Mesendoderm (in vitro differentiated cells): ENCODE data around the gene SELENOH.
"Not testable (repeated sequence)": the region's sequence is repeated elsewhere in the genome, so short reads cannot be mapped to it uniquely, and the experiment has no call there.

Experiments
- DNase-seq: peaks from one replicate; pipeline ENCODE4 v3.0.0; 2013
- H2AK5ac ChIP-seq: 2 replicates; pipeline ENCODE4 v1.6.1; 2013; ENCODE audit warnings: low read length, inconsistent platforms
- H2BK120ac ChIP-seq: 2 replicates; pipeline ENCODE4 v1.6.1; 2013; ENCODE audit warnings: low read depth, mild to moderate bottlenecking, low read length, moderate library complexity, mixed read lengths
- H2BK15ac ChIP-seq: replicated peaks from 2 replicates; pipeline ENCODE4 v1.6.1; 2013; ENCODE audit warnings: low read depth, mild to moderate bottlenecking, moderate library complexity
- H2BK5ac ChIP-seq: 2 replicates; pipeline ENCODE4 v1.6.1; 2013; ENCODE audit warnings: low read length, inconsistent platforms
- H3K18ac ChIP-seq: 2 replicates; pipeline ENCODE4 v1.6.1; 2013; ENCODE audit warnings: mild to moderate bottlenecking, low read length, mixed read lengths
- H3K23ac ChIP-seq: one replicate; pipeline ENCODE4 v1.6.1; 2013; ENCODE audit warnings: low read length
- H3K27ac ChIP-seq: 2 replicates; pipeline ENCODE4 v1.5.1; 2013; ENCODE audit warnings: low read depth, mild to moderate bottlenecking, inconsistent platforms, low read length, moderate library complexity
- H3K27me3 ChIP-seq: 2 replicates; pipeline ENCODE4 v1.6.1; 2013; ENCODE audit warnings: low read length, control low read depth, mild to moderate bottlenecking, inconsistent platforms; ENCODE audit not compliant: insufficient read depth, poor library complexity
- H3K36me3 ChIP-seq: 2 replicates; pipeline ENCODE4 v1.6.1; 2013; ENCODE audit warnings: low read length, inconsistent platforms; ENCODE audit not compliant: control insufficient read depth, insufficient read depth
- H3K4ac ChIP-seq: one replicate; pipeline ENCODE4 v1.6.1; 2013; ENCODE audit warnings: low read depth, mild to moderate bottlenecking, low read length, moderate library complexity
- H3K4me1 ChIP-seq: 2 replicates; pipeline ENCODE4 v1.6.1; 2013; ENCODE audit warnings: low read depth, low read length, inconsistent platforms; ENCODE audit not compliant: control insufficient read depth
- H3K4me2 ChIP-seq: 2 replicates; pipeline ENCODE4 v1.6.1; 2013; ENCODE audit warnings: low read length
- H3K4me3 ChIP-seq: 2 replicates; pipeline ENCODE4 v1.5.1; 2013; ENCODE audit warnings: mild to moderate bottlenecking, low read length
- H3K56ac ChIP-seq: one replicate; pipeline ENCODE4 v1.6.1; 2013; ENCODE audit warnings: low read length
- H3K79me1 ChIP-seq: 2 replicates; pipeline ENCODE4 v1.6.1; 2013; ENCODE audit warnings: low read length, inconsistent platforms
- H3K79me2 ChIP-seq: 2 replicates; pipeline ENCODE4 v1.6.1; 2013; ENCODE audit warnings: mild to moderate bottlenecking, low read length; ENCODE audit not compliant: control insufficient read depth, insufficient read depth
- H3K9ac ChIP-seq: 2 replicates; pipeline ENCODE4 v1.6.1; 2013; ENCODE audit warnings: low read length, inconsistent platforms
- H4K5ac ChIP-seq: one replicate; pipeline ENCODE4 v1.6.1; 2013; ENCODE audit warnings: low read length
- H4K8ac ChIP-seq: one replicate; pipeline ENCODE4 v1.6.1; 2013; ENCODE audit warnings: low read depth, mild to moderate bottlenecking, control low read depth, low read length, moderate library complexity
- WGBS: extraction: QIAGEN DNeasy Blood & Tissue Kit; methylation state at CpG from one replicate; pipeline ENCODE4 v1.1.7; 2013; ENCODE audit warnings: low lambda C conversion rate, missing lambda C conversion rate; ENCODE audit not compliant: insufficient coverage; ENCODE audit errors: extremely low coverage; 5-methylcytosine and 5-hydroxymethylcytosine counted together

SELENOH gene

GRCh38 chr11:57704932-57705331 is 36.4 kb upstream of the SELENOH start:
- H3K23ac ChIP-seq = no peak overlapping the region
- no peaks in the 10 kb centered on the region for H3K27me3 ChIP-seq
- H3K4ac ChIP-seq = no peak overlapping the region
- no peak overlapping the region for H2BK120ac ChIP-seq
- no peak for DNase-seq
- no peak overlapping the region for H2AK5ac ChIP-seq
- no peak overlapping the region for H3K9ac ChIP-seq
- no peaks in the 10 kb centered on the region for H3K79me2 ChIP-seq
- no peak overlapping the region for H2BK5ac ChIP-seq
- no CpG with 5 or more reads among the region's 6 CpGs for WGBS
- H3K4me1 ChIP-seq = no peaks in the 10 kb centered on the region
- no peak overlapping the region for H3K4me2 ChIP-seq
- H3K56ac ChIP-seq = no peak overlapping the region
- peaks cover 4% of the 10 kb centered on the region for H3K36me3 ChIP-seq
- no peak overlapping the region for H3K27ac ChIP-seq
- H4K5ac ChIP-seq = no peak overlapping the region
- H4K8ac ChIP-seq = no peak overlapping the region
- no peak overlapping the region for H3K4me3 ChIP-seq
- H3K18ac ChIP-seq = no peak overlapping the region
- H2BK15ac ChIP-seq = no peak overlapping the region
- no peaks in the 10 kb centered on the region for H3K79me1 ChIP-seq

- H3K79me1 ChIP-seq, H3K4me2 ChIP-seq, H2AK5ac ChIP-seq, H3K27ac ChIP-seq, H3K79me2 ChIP-seq, H3K4me3 ChIP-seq, H2BK5ac ChIP-seq, H4K8ac ChIP-seq, H3K9ac ChIP-seq, H3K23ac ChIP-seq, H3K4me1 ChIP-seq, H3K4ac ChIP-seq, H2BK15ac ChIP-seq, H3K27me3 ChIP-seq, H3K36me3 ChIP-seq, H3K56ac ChIP-seq, DNase-seq, H4K5ac ChIP-seq, H2BK120ac ChIP-seq, H3K18ac ChIP-seq: not testable (repeated sequence)
- WGBS = no CpG with 5 or more reads among the region's 8 CpGs
Observed at GRCh38 chr11:57705432-57705831, 35.9 kb upstream of the SELENOH start.

- no peaks in the 10 kb centered on the region for H3K36me3 ChIP-seq
- no peak overlapping the region for H4K5ac ChIP-seq
- no peak overlapping the region for H3K4me2 ChIP-seq
- H4K8ac ChIP-seq = no peak overlapping the region
- H3K27me3 ChIP-seq = no peaks in the 10 kb centered on the region
- no peak overlapping the region for H3K23ac ChIP-seq
- H2BK120ac ChIP-seq = no peak overlapping the region
- H2BK15ac ChIP-seq = no peak overlapping the region
- no peak overlapping the region for H3K56ac ChIP-seq
- no peak overlapping the region for H3K4ac ChIP-seq
- DNase-seq = no peak
- peaks cover 4% of the 10 kb centered on the region for H3K4me1 ChIP-seq
- H3K9ac ChIP-seq = no peak overlapping the region
- H2AK5ac ChIP-seq = no peak overlapping the region
- peaks cover 9% of the 10 kb centered on the region for H3K79me1 ChIP-seq
- no peak overlapping the region for H3K18ac ChIP-seq
- no peak overlapping the region for H2BK5ac ChIP-seq
- H3K27ac ChIP-seq = no peak overlapping the region
- WGBS = no CpG with 5 or more reads among the region's 5 CpGs
- peaks cover 33% of the 10 kb centered on the region for H3K79me2 ChIP-seq
- H3K4me3 ChIP-seq = no peak overlapping the region
Observed at GRCh38 chr11:57709802-57710367, 31.4 kb upstream of the SELENOH start.

GRCh38 chr11:57711414-57712255 is 29.7 kb upstream of the SELENOH start, which contains the start of gene MED19:
TSS of gene MED19 (minus strand) at chr11:57712215. CDS start at chr11:57712179, 36 bp downstream.
- whole genome bisulfite sequencing = no CpG with 5 or more reads among the region's 51 CpGs
- H3K4me2 ChIP-seq = peak within 1 kb of the TSS; percentile 87
- H2AK5ac ChIP-seq = peak within 1 kb of the TSS; percentile 99
- peak within 1 kb of the TSS; percentile 89 for H2BK5ac ChIP-seq
- H3K79me2 ChIP-seq = peaks cover 34% of the 10 kb centered on the region
- peak within 1 kb of the TSS; percentile 84 for H3K27ac ChIP-seq
- H3K18ac ChIP-seq = no peak within 1 kb of the TSS
- H3K4ac ChIP-seq = peak within 1 kb of the TSS; percentile 97
- H3K56ac ChIP-seq = peak within 1 kb of the TSS; percentile 100
- DNase-seq = peak; percentile 99
- no peaks in the 10 kb centered on the region for H3K36me3 ChIP-seq
- peak within 1 kb of the TSS; percentile 96 for H3K4me3 ChIP-seq
- peak within 1 kb of the TSS; percentile 71 for H4K5ac ChIP-seq
- H2BK15ac ChIP-seq = no peak within 1 kb of the TSS
- H3K23ac ChIP-seq = peak within 1 kb of the TSS; percentile 68
- H3K4me1 ChIP-seq = peaks cover 4% of the 10 kb centered on the region
- H3K9ac ChIP-seq = peak within 1 kb of the TSS; percentile 84
- H3K79me1 ChIP-seq = peaks cover 9% of the 10 kb centered on the region
- no peaks in the 10 kb centered on the region for H3K27me3 ChIP-seq
- H2BK120ac ChIP-seq = no peak within 1 kb of the TSS
- no peak within 1 kb of the TSS for H4K8ac ChIP-seq

GRCh38 chr11:57712256-57713150 is 28.8 kb upstream of the SELENOH start, which contains the start of gene TMX2:
TSS of gene TMX2 (plus strand) at chr11:57712593. CDS start at chr11:57712619, 26 bp downstream.
- Histone ChIP-seq H3K27me3 (no peaks in the 10 kb centered on the region), H3K18ac (no peak within 1 kb of the TSS), H2BK5ac (peak within 1 kb of the TSS; percentile 89), H3K4me3 (peak within 1 kb of the TSS; percentile 96), H4K5ac (peak within 1 kb of the TSS; percentile 71), H3K4me2 (peak within 1 kb of the TSS; percentile 87), H3K36me3 (no peaks in the 10 kb centered on the region), H3K27ac (peak within 1 kb of the TSS; percentile 84), H2AK5ac (peak within 1 kb of the TSS; percentile 99), H3K23ac (peak within 1 kb of the TSS; percentile 68), H3K79me1 (peaks cover 9% of the 10 kb centered on the region), H2BK15ac (no peak within 1 kb of the TSS), H3K56ac (peak within 1 kb of the TSS; percentile 100), H3K9ac (peak within 1 kb of the TSS; percentile 84), H3K4ac (peak within 1 kb of the TSS; percentile 97), H2BK120ac (no peak within 1 kb of the TSS), H4K8ac (no peak within 1 kb of the TSS), H3K79me2 (peaks cover 34% of the 10 kb centered on the region), H3K4me1 (peaks cover 4% of the 10 kb centered on the region)
- WGBS = no CpG with 5 or more reads among the region's 53 CpGs
- DNase-seq = peak; percentile 100
